HTERT RPE-1 (cell line): ENCODE measurements around the gene ALG9.
"Not testable (repeated sequence)": the region's sequence is repeated elsewhere in the genome, so short reads cannot be mapped to it uniquely, and the experiment has no call there.

Source experiments
- in situ Hi-C: fragments of 300-500 bp; cut with MboI; formaldehyde crosslinking; loops from 4 replicates; pipeline ENCODE4 v1.14.3; 2020; ENCODE audit warnings: low sequenced_read_pairs

ALG9 gene

GRCh38 chr11:111870886-111871692, at the start of gene ALG9:
Gene ALG9, minus strand, starts transcription at chr11:111871581. Its CDS starts 99 bp downstream, at chr11:111871482.
- in situ Hi-C loops = no loop called here

- in situ Hi-C loops = no loop called here
Measured at GRCh38 chr11:111920908-111921307, 49.5 kb upstream of the ALG9 start.

- in situ Hi-C loops = no loop called here
Measured at GRCh38 chr11:111918390-111919256, 47.2 kb upstream of the ALG9 start, which contains the start of gene C11orf52. Gene C11orf52, plus strand, starts transcription at chr11:111918913. Its CDS starts 60 bp downstream, at chr11:111918973.

- in situ Hi-C loops = no loop called here
Measured at GRCh38 chr11:111917788-111918187, 46.4 kb upstream of the ALG9 start.

GRCh38 chr11:111917312-111917711, 45.9 kb upstream of the ALG9 start:
- in situ Hi-C loops = no loop called here

- in situ Hi-C loops = no loop called here
Measured at GRCh38 chr11:111916768-111917167, 45.4 kb upstream of the ALG9 start.

GRCh38 chr11:111913997-111914396, 42.6 kb upstream of the ALG9 start:
- in situ Hi-C loops = no loop called here

GRCh38 chr11:111913031-111913861, 41.9 kb upstream of the ALG9 start:
- in situ Hi-C loops = no loop called here

- in situ Hi-C loops = no loop called here
Measured at GRCh38 chr11:111912535-111912934, 41.2 kb upstream of the ALG9 start, which contains the start of gene HSPB2. Gene HSPB2, plus strand, starts transcription at chr11:111912734. Its CDS starts 96 bp downstream, at chr11:111912830.

- in situ Hi-C loops = no loop called here
Measured at GRCh38 chr11:111911563-111912401, 40.4 kb upstream of the ALG9 start, which contains the start of gene CRYAB. Gene CRYAB, minus strand, starts transcription at chr11:111911770. Its CDS starts 46 bp downstream, at chr11:111911724.

GRCh38 chr11:111910676-111911562, 39.5 kb upstream of the ALG9 start:
- in situ Hi-C loops = no loop called here

GRCh38 chr11:111909378-111909777, 38.0 kb upstream of the ALG9 start:
- in situ Hi-C loops = no loop called here

GRCh38 chr11:111908639-111909305, 37.4 kb upstream of the ALG9 start:
- in situ Hi-C loops = no loop called here

GRCh38 chr11:111906680-111907079, 35.3 kb upstream of the ALG9 start:
- in situ Hi-C loops = no loop called here

- in situ Hi-C loops = no loop called here
Measured at GRCh38 chr11:111905411-111905810, 34.0 kb upstream of the ALG9 start.

GRCh38 chr11:111886844-111887243, 15.5 kb upstream of the ALG9 start:
- in situ Hi-C loops = no loop called here

- in situ Hi-C loops = no loop called here
Measured at GRCh38 chr11:111886032-111886431, 14.7 kb upstream of the ALG9 start.

GRCh38 chr11:111885053-111885452, 13.7 kb upstream of the ALG9 start:
- in situ Hi-C loops = not testable (repeated sequence)
